H1 (cell line): Measurements from ENCODE around the gene CPHXL2. TPM values are rescaled to one million over a fixed set of nuclear protein-coding genes. Genes with fewer than 3 reads are reported as not detected.

Experiments
- polyA plus RNA-seq, 7 experiments: library from polyadenylated mRNA; depleted of rRNA in 3 of 7; stranded (reverse) in 5 of 7; unstranded in 2 of 7; fragments of >200 nt in 5 of 7; fragments of 200-250 nt in 2 of 7; gene quantifications; 1 replicate in 5 of 7; 2 replicates in 1 of 7; 4 replicates in 1 of 7; pipeline versions ENCODE4 v1.2.1 to v1.2.3, GENCODE V29; 2011 to 2013; ENCODE audit warnings: missing spikeins in 2 of 7, mixed read lengths in 2 of 7
- small RNA-seq: library from polyadenylated mRNA; stranded (forward); fragments of <200 nt; extraction: miRNeasy Mini kit (QIAGEN cat#:217004); gene quantifications from one replicate; pipeline ENCODE3, GENCODE V24; 2013; ENCODE audit not compliant: insufficient read depth
- total RNA-seq: library from RNA; stranded (reverse); fragmentation: NEBNext Ultra II Directional; extraction: Animal tissue kit (Norgen Biotek cat#: 25700); gene quantifications from 2 replicates; pipeline ENCODE4 v1.2.1, GENCODE V29; 2021

The CPHXL2 gene
- total and polyA plus RNA-seq, 2 of the 8 experiments (the other 6 are each of a cell fraction or from before 2014, with no cell fraction given): not detected

Small RNAs within 50 kb of the gene (small RNA-seq; reads per million reads assigned to genes)
- gene RN7SL520P: not detected

Other genes starting within 250 kb of the CPHXL2 start
- 76.9 and 77.3 TPM in 2 replicates for gene CFDP1, start 243.5 kb downstream of the CPHXL2 start, total RNA-seq
- gene CFDP1, start 243.5 kb downstream of the CPHXL2 start, polyA plus RNA-seq (2011; rRNA removed): 22.5 and 25.5 TPM in 2 replicates
- 52.8 and 56.6 TPM in 2 replicates for gene TMEM170A, start 212.3 kb downstream of the CPHXL2 start, total RNA-seq
- gene TMEM170A, start 212.3 kb downstream of the CPHXL2 start, polyA plus RNA-seq (2011; rRNA removed): 21.1 and 22.9 TPM in 2 replicates
- 25.4 and 26.4 TPM in 2 replicates for gene CHST6, start 181.6 kb downstream of the CPHXL2 start, total RNA-seq
- 18.2 and 26.5 TPM in 2 replicates for gene CHST6, start 181.6 kb downstream of the CPHXL2 start, polyA plus RNA-seq (2011; rRNA removed)
- gene CHST5, start 140.9 kb downstream of the CPHXL2 start, total RNA-seq: 0.13 and 0.15 TPM in 2 replicates
- gene CHST5, start 140.9 kb downstream of the CPHXL2 start, polyA plus RNA-seq (2011; rRNA removed): 0.13 and 0.23 TPM in 2 replicates
- 8.0 and 8.3 TPM in 2 replicates for gene TMEM231, start 120.8 kb downstream of the CPHXL2 start, total RNA-seq
- 26.7 and 37.6 TPM in 2 replicates for gene TMEM231, start 120.8 kb downstream of the CPHXL2 start, polyA plus RNA-seq (2011; rRNA removed)
- gene GABARAPL2, start 110.6 kb downstream of the CPHXL2 start, total RNA-seq: 67.4 and 71.3 TPM in 2 replicates
- 38.1 and 65.8 TPM in 2 replicates for gene GABARAPL2, start 110.6 kb downstream of the CPHXL2 start, polyA plus RNA-seq (2011; rRNA removed)
- 44.7 and 47.4 TPM in 2 replicates for gene ADAT1, start 53.7 kb downstream of the CPHXL2 start, total RNA-seq
- gene ADAT1, start 53.7 kb downstream of the CPHXL2 start, polyA plus RNA-seq (2011; rRNA removed): 28.3 and 30.7 TPM in 2 replicates
- gene KARS1, start 29.3 kb downstream of the CPHXL2 start, total RNA-seq: 210 and 221 TPM in 2 replicates
- 68.2 and 97.5 TPM in 2 replicates for gene KARS1, start 29.3 kb downstream of the CPHXL2 start, polyA plus RNA-seq (2011; rRNA removed)
- gene TERF2IP, start 29.2 kb downstream of the CPHXL2 start, total RNA-seq: 14.4 and 15.1 TPM in 2 replicates
- gene TERF2IP, start 29.2 kb downstream of the CPHXL2 start, polyA plus RNA-seq (2011; rRNA removed): 5.5 TPM in 2 replicates
- gene DUXB, start 24.5 kb upstream of the CPHXL2 start, total RNA-seq: not detected in 2 replicates
- not detected in 2 replicates for gene DUXB, start 24.5 kb upstream of the CPHXL2 start, polyA plus RNA-seq (2011; rRNA removed)
- gene CPHXL, start 49.5 kb upstream of the CPHXL2 start, total RNA-seq: not detected in 2 replicates
- gene CPHXL, start 49.5 kb upstream of the CPHXL2 start, polyA plus RNA-seq (2011; rRNA removed): not detected in 2 replicates